Measurements from ENCODE around the gene PACSIN3. TPM values are rescaled to one million over a fixed set of nuclear protein-coding genes. Genes with fewer than 3 reads are reported as not detected.
"Not testable (repeated sequence)": the region's sequence is repeated elsewhere in the genome, so short reads cannot be mapped to it uniquely, and the experiment has no call there.

Gene PACSIN3
- polyA plus RNA-seq, 1 donor (not counting 4 experiments of a cell fraction or from before 2014, with no cell fraction given): 28.1 TPM

DNA sequence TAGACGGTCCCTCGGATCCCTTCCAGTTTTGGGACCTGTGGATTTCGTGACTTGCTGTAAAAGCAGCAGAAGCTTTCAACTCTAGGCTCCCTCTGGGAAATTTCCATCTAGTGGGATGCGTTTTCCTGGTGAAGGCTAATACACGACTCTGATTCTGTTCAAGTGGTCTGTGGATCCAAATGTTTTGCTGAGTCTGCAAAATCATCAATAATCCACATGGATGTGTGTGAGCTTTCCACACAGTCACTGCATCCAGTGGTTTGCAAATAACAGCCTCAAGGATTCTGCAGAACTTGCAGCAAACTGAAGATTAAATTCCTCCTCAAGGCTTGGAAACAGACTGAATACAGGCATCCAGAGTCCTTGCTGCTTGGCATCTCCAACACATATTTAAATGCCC is 16.3 kb upstream of the PACSIN3 start:
- FAIRE-seq: no peak
- dilution Hi-C loops (cut with MboI; ENCODE audit: extremely low pct_ligation_motif_present, low sequenced_read_pairs): no loop called here

GRCh38 chr11:47201015-47201414 is 14.8 kb upstream of the PACSIN3 start:
- Histone ChIP-seq H3K9ac (ENCODE audit: control insufficient read depth, extremely low read depth, insufficient read depth, low read length) (no peak overlapping the region), H3K27ac (ENCODE audit: control insufficient read depth, insufficient read depth, low read length) (no peak overlapping the region), H3K4me1 (ENCODE audit: control insufficient read depth, extremely low read depth, insufficient read depth, low read length) (peaks cover 16% of the 10 kb centered on the region), H3K36me3 (ENCODE audit: control insufficient read depth in 2 of 2, extremely low read depth in 1 of 2, insufficient read depth in 2 of 2, low read length in 2 of 2) (no peaks in the 10 kb centered on the region), H3K9me1 (ENCODE audit: control insufficient read depth, extremely low read depth, insufficient read depth, low read length) (no peaks in the 10 kb centered on the region), H3K9me3 (ENCODE audit: control insufficient read depth, low read depth, low read length) (no peaks in the 10 kb centered on the region), H3K4me2 (ENCODE audit: control insufficient read depth, extremely low read depth, insufficient read depth, low read depth, low read length) (no peak overlapping the region), H3K4me3 (ENCODE audit: control insufficient read depth in 2 of 3, extremely low read depth in 1 of 3, insufficient read depth in 2 of 3, low read depth in 1 of 3, low read length in 3 of 3) (no peak overlapping the region), H4K20me1 (ENCODE audit: control insufficient read depth, extremely low read depth, insufficient read depth, low read length) (no peaks in the 10 kb centered on the region), H3K27me3 (ENCODE audit: control insufficient read depth, extremely low read depth, insufficient read depth, low read length) (no peaks in the 10 kb centered on the region), H3K79me2 (ENCODE audit: control insufficient read depth, insufficient read depth, low read length) (no peaks in the 10 kb centered on the region), H2AFZ (ENCODE audit: control insufficient read depth, low read length) (no peak overlapping the region)
- dilution Hi-C loops (cut with MboI; ENCODE audit: extremely low pct_ligation_motif_present, low sequenced_read_pairs): no loop called here
- DNase-seq (ENCODE audit: low read depth, low spot score) (no peak), FAIRE-seq (no peak)
- TF ChIP-seq, protein P1, sequence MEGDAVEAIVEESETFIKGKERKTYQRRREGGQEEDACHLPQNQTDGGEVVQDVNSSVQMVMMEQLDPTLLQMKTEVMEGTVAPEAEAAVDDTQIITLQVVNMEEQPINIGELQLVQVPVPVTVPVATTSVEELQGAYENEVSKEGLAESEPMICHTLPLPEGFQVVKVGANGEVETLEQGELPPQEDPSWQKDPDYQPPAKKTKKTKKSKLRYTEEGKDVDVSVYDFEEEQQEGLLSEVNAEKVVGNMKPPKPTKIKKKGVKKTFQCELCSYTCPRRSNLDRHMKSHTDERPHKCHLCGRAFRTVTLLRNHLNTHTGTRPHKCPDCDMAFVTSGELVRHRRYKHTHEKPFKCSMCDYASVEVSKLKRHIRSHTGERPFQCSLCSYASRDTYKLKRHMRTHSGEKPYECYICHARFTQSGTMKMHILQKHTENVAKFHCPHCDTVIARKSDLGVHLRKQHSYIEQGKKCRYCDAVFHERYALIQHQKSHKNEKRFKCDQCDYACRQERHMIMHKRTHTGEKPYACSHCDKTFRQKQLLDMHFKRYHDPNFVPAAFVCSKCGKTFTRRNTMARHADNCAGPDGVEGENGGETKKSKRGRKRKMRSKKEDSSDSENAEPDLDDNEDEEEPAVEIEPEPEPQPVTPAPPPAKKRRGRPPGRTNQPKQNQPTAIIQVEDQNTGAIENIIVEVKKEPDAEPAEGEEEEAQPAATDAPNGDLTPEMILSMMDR (optimal IDR thresholded peaks at IDR 0.05 in 1 of 3, IDR thresholded peaks at IDR 0.05 in 1 of 3, conservative IDR thresholded peaks at IDR 0.05 in 1 of 3; ENCODE audit: extremely low read depth in 1 of 3, insufficient read depth in 2 of 3, low read length in 3 of 3): no peak
- TF ChIP-seq EZH2 (IDR thresholded peaks at IDR 0.05; ENCODE audit: low read length): no peak

More for the DNA sequence above, 16.3 kb upstream of the PACSIN3 start:
- Histone ChIP-seq H3K36me3 (ENCODE audit: control insufficient read depth in 2 of 2, extremely low read depth in 1 of 2, insufficient read depth in 2 of 2, low read length in 2 of 2) (no peaks in the 10 kb centered on the region), H3K9me3 (ENCODE audit: control insufficient read depth, low read depth, low read length) (no peaks in the 10 kb centered on the region), H3K9ac (ENCODE audit: control insufficient read depth, extremely low read depth, insufficient read depth, low read length) (no peak overlapping the region), H4K20me1 (ENCODE audit: control insufficient read depth, extremely low read depth, insufficient read depth, low read length) (no peaks in the 10 kb centered on the region), H3K4me1 (ENCODE audit: control insufficient read depth, extremely low read depth, insufficient read depth, low read length) (peaks cover 16% of the 10 kb centered on the region), H3K4me3 (ENCODE audit: control insufficient read depth in 2 of 3, extremely low read depth in 1 of 3, insufficient read depth in 2 of 3, low read depth in 1 of 3, low read length in 3 of 3) (no peak overlapping the region), H3K27me3 (ENCODE audit: control insufficient read depth, extremely low read depth, insufficient read depth, low read length) (no peaks in the 10 kb centered on the region), H3K9me1 (ENCODE audit: control insufficient read depth, extremely low read depth, insufficient read depth, low read length) (no peaks in the 10 kb centered on the region), H2AFZ (ENCODE audit: control insufficient read depth, low read length) (no peak overlapping the region), H3K4me2 (ENCODE audit: control insufficient read depth, extremely low read depth, insufficient read depth, low read depth, low read length) (no peak overlapping the region), H3K79me2 (ENCODE audit: control insufficient read depth, insufficient read depth, low read length) (no peaks in the 10 kb centered on the region), H3K27ac (ENCODE audit: control insufficient read depth, insufficient read depth, low read length) (no peak overlapping the region)
- TF ChIP-seq, protein P1 (optimal IDR thresholded peaks at IDR 0.05 in 1 of 3, IDR thresholded peaks at IDR 0.05 in 1 of 3, conservative IDR thresholded peaks at IDR 0.05 in 1 of 3; ENCODE audit: extremely low read depth in 1 of 3, insufficient read depth in 2 of 3, low read length in 3 of 3): no peak
- TF ChIP-seq EZH2 (IDR thresholded peaks at IDR 0.05; ENCODE audit: low read length): no peak
- DNase-seq (ENCODE audit: low read depth, low spot score): no peak

DNA sequence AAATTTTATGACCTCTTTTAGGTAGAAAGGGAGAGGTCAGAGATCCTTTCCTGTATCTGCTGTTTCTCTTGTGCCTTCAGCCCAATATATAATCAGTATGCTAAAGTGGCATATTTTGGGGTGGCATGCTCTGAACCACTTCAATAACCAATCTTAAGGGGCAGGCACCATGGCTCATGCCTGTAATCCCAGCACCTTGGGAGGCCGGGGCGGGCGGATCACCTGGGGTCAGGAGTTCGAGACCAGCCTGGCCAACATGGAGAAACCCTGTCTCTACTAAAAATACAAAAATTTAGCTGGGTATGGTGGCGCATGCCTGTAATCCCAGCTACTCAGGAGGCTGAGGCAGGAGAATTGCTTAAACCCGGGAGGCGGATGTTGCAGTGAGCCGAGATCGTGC is 11.9 kb upstream of the PACSIN3 start:
- H3K4me2 ChIP-seq (ENCODE audit: control insufficient read depth, extremely low read depth, insufficient read depth, low read depth, low read length); H3K9me3 ChIP-seq (ENCODE audit: control insufficient read depth, low read depth, low read length); FAIRE-seq; H2AFZ ChIP-seq (ENCODE audit: control insufficient read depth, low read length); H3K9ac ChIP-seq (ENCODE audit: control insufficient read depth, extremely low read depth, insufficient read depth, low read length); dilution Hi-C loops (cut with MboI; ENCODE audit: extremely low pct_ligation_motif_present, low sequenced_read_pairs); DNase-seq (ENCODE audit: low read depth, low spot score); H3K9me1 ChIP-seq (ENCODE audit: control insufficient read depth, extremely low read depth, insufficient read depth, low read length); H3K4me1 ChIP-seq (ENCODE audit: control insufficient read depth, extremely low read depth, insufficient read depth, low read length); H3K79me2 ChIP-seq (ENCODE audit: control insufficient read depth, insufficient read depth, low read length); H3K27me3 ChIP-seq (ENCODE audit: control insufficient read depth, extremely low read depth, insufficient read depth, low read length); H4K20me1 ChIP-seq (ENCODE audit: control insufficient read depth, extremely low read depth, insufficient read depth, low read length); H3K27ac ChIP-seq (ENCODE audit: control insufficient read depth, insufficient read depth, low read length); H3K4me3 ChIP-seq (ENCODE audit: control insufficient read depth in 2 of 3, extremely low read depth in 1 of 3, insufficient read depth in 2 of 3, low read depth in 1 of 3, low read length in 3 of 3); H3K36me3 ChIP-seq (ENCODE audit: control insufficient read depth in 2 of 2, extremely low read depth in 1 of 2, insufficient read depth in 2 of 2, low read length in 2 of 2): not testable (repeated sequence)
